GM21526 (cell line): Measurements from ENCODE around the gene UQCC3.
"Not testable (repeated sequence)": the region's sequence is repeated elsewhere in the genome, so short reads cannot be mapped to it uniquely, and the experiment has no call there.

Experiments used
- ATAC-seq: cut with Tn5 transposase; IDR thresholded peaks from one replicate; pipeline ENCODE4 v1.9.1; 2021; ENCODE audit warnings: moderate library complexity; ENCODE audit not compliant: unreplicated experiment, low FRiP score

UQCC3 gene

DNA sequence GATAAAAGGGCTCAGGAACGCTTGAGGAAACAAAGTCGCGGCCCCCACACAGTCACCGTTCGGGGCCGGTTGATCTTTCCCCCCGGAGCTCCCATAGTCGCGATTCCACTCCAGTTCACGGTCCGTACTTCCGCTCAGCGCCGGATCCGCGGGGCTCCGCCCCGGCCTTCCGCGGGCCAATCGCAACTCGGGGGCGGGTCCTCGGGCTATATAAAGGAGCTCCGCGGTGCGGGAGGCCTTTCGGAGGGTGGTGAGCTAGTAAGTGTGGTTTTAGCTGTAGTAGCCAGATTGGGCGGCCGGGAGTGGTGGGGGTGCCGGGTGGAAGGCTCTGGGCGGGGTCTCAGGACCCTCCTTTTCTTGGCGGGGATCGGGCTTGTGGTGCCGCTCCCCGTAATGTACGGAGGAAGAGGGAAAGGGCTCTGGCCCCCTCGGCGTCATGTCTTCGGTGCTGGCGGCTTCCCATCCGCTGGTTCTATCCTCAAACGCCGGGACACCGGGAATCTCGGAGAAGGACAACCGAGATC is 6.3 kb upstream of the UQCC3 start, which contains the start of the genes C11orf98 and CSKMT:
TSS of gene C11orf98 (minus strand) at position 136 of the 524 bp plus-strand sequence. CDS start at position 95, 41 bp downstream.
TSS of gene CSKMT (plus strand) at position 238 of the 524 bp plus-strand sequence. CDS start 568 bp downstream, outside the sequence.
- ATAC-seq = peak; percentile 59

DNA sequence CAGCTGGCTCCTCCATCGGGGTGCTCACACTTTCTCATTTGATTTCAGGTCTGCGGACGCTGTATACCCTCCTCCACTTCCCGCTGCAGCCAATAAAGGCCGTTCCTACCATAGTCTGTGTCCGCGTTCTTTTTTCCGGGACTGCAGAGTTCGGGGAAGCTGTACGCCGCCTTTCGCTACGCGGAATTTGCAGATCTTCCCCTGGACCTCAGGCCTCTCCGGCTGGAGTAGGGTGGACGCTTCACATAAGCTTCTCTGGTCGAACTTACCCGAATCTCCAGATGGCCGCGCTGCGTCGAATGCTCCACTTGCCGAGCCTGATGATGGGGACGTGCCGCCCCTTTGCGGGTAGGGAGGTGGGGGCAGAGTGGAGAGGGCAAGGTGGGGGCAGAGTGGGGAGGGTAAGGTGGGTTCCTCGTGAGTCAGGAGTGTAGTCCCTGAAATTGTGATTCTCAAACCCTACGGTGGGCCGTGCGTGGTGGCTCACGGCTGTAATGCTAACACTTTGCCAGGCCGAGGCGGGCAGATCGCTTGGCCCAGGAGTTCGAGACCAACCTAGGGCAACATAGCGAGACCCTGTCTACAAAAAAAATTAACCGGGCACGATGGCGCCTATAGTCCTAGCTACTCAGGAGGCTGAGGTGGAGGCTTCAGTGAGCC is 5.7 kb upstream of the UQCC3 start:
- ATAC-seq = peak; percentile 11

GRCh38 chr11:62666259-62666926 is 5.1 kb upstream of the UQCC3 start:
- no peak for ATAC-seq

- no peak for ATAC-seq
Observed at GRCh38 chr11:62667460-62667859, 4.0 kb upstream of the UQCC3 start.

- ATAC-seq = no peak
Observed at GRCh38 chr11:62669420-62670161, 1.9 kb upstream of the UQCC3 start.

- no peak for ATAC-seq
Observed at GRCh38 chr11:62671236-62671607, 251 bp upstream of the UQCC3 start.

GRCh38 chr11:62673196-62673525 is 1.7 kb downstream of the UQCC3 start:
- ATAC-seq = no peak

GRCh38 chr11:62675415-62675814 is 3.9 kb downstream of the UQCC3 start:
- not testable (repeated sequence) for ATAC-seq

DNA sequence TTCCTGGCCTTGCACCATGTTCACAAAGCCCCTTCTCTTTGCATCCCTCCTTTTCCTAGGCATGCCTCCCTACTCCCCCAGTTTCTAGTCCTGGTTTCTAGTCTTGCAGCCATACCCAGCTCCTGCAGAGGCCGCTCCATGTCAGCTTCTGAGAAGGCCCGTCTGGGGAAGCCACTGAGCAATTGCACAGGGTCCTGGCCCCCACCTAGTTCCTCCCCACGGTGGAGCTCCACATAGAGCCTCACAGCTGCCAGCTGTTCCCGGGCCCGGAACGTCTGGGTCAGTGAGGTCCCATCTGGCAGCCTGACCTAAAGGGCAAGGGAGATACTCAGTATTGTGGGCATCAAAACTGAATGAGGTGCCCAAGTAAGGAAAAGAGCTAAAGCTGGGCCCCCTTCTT is 5.2 kb downstream of the UQCC3 start:
- no peak for ATAC-seq

GRCh38 chr11:62677156-62677555 is 5.7 kb downstream of the UQCC3 start:
- ATAC-seq = no peak

DNA sequence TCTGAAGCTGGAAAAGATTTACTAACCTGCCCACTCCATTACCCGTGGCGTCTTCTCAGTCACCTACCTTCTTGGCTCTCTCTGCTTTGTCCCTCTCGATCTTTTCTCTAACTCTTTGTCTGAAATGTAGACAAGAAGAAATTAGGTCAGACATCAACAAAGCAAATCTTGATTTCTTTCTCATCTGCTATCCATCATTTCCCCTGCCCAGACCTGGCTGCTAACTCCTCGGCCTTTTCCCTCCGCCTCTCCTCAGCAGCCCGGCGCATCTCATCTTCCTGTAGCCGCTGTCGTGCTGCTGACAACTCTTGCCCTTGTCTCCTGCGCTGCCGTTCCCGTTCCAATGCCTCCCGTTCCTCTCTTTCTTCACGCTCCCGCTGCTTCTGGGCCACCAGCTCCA is 6.2 kb downstream of the UQCC3 start:
- ATAC-seq = no peak

DNA sequence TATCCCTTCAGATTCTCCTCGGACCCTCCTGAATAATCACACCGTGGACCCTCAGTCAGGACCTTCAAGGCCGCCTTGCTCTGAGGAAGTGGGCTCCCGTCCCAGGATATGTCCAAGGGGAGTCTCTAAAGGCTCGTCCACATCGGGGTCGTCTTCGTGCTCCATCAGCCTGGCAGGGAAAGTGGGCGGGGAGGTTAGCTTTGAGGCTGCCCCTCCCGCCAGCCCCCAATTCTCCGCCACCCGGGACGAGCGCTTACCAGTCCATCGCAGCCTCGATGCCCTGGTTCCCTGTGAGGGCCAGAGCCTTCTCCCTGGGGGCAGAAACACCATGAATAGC is 6.9 kb downstream of the UQCC3 start:
- ATAC-seq = no peak

DNA sequence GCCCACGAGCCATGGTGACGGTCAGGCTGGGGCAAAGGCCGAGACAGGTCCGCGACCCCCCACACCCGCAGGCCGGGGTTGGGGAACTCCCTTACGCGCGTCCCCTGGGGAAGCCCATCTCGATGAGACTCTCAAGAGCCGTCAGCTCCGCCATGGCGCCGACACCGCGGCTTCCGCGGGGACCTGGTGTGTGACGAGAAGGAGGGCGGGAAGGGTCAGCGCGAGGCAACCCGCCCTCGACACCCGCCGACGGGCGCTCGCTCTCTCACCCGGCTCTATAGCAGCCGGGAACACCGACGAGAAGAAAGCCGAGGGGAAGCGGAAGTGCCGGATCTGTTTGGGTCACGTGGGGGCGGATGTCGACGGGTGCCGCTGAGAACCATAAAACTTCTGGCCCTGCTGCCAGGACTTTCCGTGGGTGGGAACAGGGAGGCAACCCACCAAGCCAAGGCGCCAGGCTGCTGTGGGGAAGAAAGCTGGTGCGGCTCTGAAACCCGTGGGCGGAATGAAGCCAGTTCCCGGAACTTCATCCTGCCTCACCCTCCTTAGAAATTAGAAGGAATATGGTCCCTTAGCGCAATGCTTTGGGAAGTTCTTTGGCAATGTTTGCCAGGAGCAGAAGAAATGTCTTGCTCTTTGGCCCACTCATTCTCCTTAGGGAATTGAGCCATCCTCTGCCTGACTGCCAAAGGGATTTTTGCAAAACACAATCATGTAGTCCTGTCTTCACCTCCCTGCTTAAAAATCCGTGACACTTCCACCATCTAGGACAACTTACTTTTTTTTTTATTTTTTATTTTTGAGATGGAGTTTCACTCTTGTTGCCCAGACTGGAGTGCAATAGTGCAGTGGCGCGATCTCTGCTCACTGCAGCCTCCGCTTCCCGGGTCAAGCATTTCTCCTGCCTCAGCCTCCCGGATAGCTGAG is 7.6 kb downstream of the UQCC3 start, which contains the start of gene UBXN1:
TSS of gene UBXN1 (minus strand) at position 304 of the 927 bp plus-strand sequence. CDS start at position 154, 150 bp downstream.
- ATAC-seq = no peak

GRCh38 chr11:62680825-62681240 is 9.4 kb downstream of the UQCC3 start:
- ATAC-seq = no peak

DNA sequence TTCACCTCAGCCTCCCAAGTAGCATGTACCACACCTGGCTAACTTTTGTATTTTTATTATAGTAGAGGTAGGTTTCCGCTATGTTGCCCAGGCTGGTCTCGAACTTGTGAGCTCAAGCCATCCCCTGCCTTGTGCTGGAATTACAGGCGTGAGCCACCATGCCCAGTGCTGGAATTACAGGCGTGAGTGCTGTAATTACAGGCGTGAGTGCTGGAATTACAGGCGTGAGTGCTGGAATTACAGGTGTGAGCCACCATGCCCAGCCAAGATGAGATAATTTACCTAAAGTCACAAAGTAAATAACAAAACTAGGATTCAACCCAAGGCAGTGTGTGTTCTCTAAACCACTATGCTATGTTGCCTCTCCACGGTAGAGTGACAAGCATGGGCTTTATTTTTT is 11.0 kb downstream of the UQCC3 start:
- ATAC-seq = no peak

GRCh38 chr11:62687508-62688396 is 16.3 kb downstream of the UQCC3 start:
- no peak for ATAC-seq

GRCh38 chr11:62688491-62688890 is 17.0 kb downstream of the UQCC3 start:
- ATAC-seq = no peak

DNA sequence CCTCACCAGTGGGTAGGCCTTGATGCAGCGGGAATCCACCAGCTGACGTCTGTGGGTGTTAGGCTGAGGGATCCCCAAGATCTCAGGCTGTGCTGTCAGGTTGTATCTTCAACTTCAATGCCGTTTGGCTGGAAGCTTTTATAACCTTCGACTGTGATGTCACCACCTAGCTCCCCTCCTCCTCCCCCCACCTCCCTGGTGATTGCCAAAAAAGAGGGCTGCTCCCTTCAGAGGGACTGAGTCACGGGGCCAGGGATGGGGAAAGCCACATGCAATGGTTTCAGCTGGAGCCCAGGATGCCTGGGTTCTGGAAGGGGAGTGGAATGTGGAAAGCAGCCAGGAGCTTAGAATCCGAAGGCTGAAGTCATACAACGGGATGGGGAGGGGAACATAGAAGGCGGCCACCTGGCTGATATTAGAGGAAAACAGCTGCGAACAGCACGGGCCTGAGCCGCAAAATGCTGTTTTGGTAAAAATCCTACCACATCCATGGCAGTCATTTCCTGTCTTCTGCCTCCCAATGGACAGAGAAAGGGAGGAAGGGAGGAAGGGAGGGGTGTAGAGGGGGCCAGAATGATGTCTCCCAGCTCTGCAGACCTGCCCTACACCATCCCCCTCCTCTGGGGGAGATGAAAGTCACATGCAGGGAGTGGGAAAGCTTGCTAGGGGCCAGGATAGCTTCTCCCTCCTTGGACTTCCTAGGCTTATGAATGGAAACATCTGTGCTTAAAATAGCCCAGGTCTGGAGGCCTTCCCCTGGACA is 18.1 kb downstream of the UQCC3 start, which contains the start of gene LRRN4CL:
TSS of gene LRRN4CL (minus strand) at position 110 of the 763 bp plus-strand sequence. CDS start 1,022 bp downstream, outside the sequence.
- no peak for ATAC-seq
